ENCODE results near the gene INTS1. TPM values are rescaled to one million over a fixed set of nuclear protein-coding genes. Genes with fewer than 3 reads are reported as not detected.

The INTS1 gene
- total and polyA plus RNA-seq, 11 donors, result 35.5 to 67.4 (median 45.3) TPM

DNA sequence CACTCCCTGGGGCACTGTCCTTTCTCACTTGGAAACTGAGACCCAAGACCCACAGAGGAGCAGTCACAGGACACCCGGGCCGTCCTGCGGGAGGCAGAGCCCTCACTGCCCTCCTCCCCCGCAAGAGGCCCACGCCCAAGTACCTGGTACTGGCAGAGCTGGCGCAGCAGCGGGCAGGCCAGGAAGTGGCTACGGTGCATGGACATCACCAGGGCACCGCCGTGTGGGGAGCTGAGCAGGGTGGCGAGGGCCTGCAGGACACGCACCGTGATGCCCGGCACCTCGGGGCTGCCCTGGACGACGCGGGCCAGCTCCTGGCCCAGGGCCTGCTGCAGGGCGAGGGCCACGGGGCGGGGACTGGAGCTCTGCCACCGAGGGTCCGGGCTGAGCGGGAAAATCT, 24.9 kb downstream of the INTS1 start:
- Histone ChIP-seq H3K27ac (no peak overlapping the region), H3K9me3 (no peaks in the 10 kb centered on the region), H3K36me3 (peaks cover 0 to 99% (median 79%) of the 10 kb centered on the region in 9 donors), H3K4me3 (no peak overlapping the region), H3K27me3 (no peaks in the 10 kb centered on the region), H3K4me1 (peaks cover 0 to 4% (median 0%) of the 10 kb centered on the region in 12 donors)
- WGBS, 4 donors, result 82 to 91% (median 88%) methylated on average over 17 to 24 of the region's 24 CpGs
- TF ChIP-seq CTCF (IDR thresholded peaks at IDR 0.05) (no peak), POLR2A (IDR thresholded peaks at IDR 0.05) (no peak)
- no peak for DNase-seq
- no peak for ATAC-seq
- intact Hi-C loops (cut with DNase I), result loop anchor here in 3 of 10 donors (5.0 to 10.0 kb wide), 2 partner anchors 47 to 254 kb away; no protein-coding TSS in a partner anchor

GRCh38 chr7:1478480-1478879, 25.7 kb downstream of the INTS1 start:
- H3K27me3 ChIP-seq, result no peaks in the 10 kb centered on the region
- no peak overlapping the region for H3K4me3 ChIP-seq
- ATAC-seq (no peak), DNase-seq (no peak)
- 88 to 96% (median 90%) methylated on average over 12 to 19 of the region's 19 CpGs for WGBS, 4 donors
- H3K4me1 ChIP-seq, result peaks cover 0 to 11% (median 2%) of the 10 kb centered on the region in 12 donors
- intact Hi-C loops (cut with DNase I), result loop anchor here in 3 of 10 donors (5.0 to 10.0 kb wide), 2 partner anchors 46 to 254 kb away; no protein-coding TSS in a partner anchor
- no peak for TF ChIP-seq CTCF (IDR thresholded peaks at IDR 0.05)
- no peak for TF ChIP-seq POLR2A (IDR thresholded peaks at IDR 0.05)
- H3K36me3 ChIP-seq, result peaks cover 0 to 97% (median 75%) of the 10 kb centered on the region in 9 donors
- no peak overlapping the region for H3K27ac ChIP-seq
- H3K9me3 ChIP-seq, result no peaks in the 10 kb centered on the region

DNA sequence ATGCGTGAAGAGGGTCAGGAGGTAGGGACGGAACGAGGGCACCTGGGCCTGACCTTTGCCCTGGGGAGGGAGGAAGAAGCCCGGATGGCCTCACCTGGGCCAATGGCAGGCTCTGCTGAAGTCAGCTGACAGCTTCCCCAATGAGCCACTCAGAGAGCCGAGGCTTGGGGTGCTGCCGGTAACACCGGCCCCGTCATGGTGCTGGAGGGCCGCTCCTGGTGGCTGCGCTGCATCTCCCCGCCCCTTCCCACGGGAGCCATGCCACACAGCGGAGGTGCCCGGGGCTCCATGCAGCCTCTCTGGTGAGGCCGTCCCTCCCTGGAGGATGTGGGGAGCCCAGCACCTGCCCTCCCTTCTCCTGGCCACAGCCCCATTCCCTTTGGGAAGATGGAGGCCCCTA, 27.3 kb downstream of the INTS1 start:
- peaks cover 0 to 97% (median 78%) of the 10 kb centered on the region in 9 donors for H3K36me3 ChIP-seq
- no peak for TF ChIP-seq CTCF (IDR thresholded peaks at IDR 0.05)
- TF ChIP-seq POLR2A (IDR thresholded peaks at IDR 0.05), result no peak
- peaks cover 0 to 11% (median 2%) of the 10 kb centered on the region in 12 donors for H3K4me1 ChIP-seq
- H3K27me3 ChIP-seq, result no peaks in the 10 kb centered on the region
- intact Hi-C loops (cut with DNase I), result loop anchor here in 3 of 10 donors (5.0 to 10.0 kb wide), 2 partner anchors 45 to 252 kb away; no protein-coding TSS in a partner anchor
- H3K9me3 ChIP-seq, result no peaks in the 10 kb centered on the region
- WGBS, 4 donors, result 91 to 98% (median 94%) methylated on average over 6 to 15 of the region's 15 CpGs
- H3K4me3 ChIP-seq, result no peak overlapping the region
- DNase-seq (no peak), ATAC-seq (no peak)
- no peak overlapping the region for H3K27ac ChIP-seq

- peaks cover 0 to 11% (median 2%) of the 10 kb centered on the region in 12 donors for H3K4me1 ChIP-seq
- no peak overlapping the region for H3K27ac ChIP-seq
- H3K9me3 ChIP-seq, result no peaks in the 10 kb centered on the region
- peaks cover 0 to 97% (median 81%) of the 10 kb centered on the region in 9 donors for H3K36me3 ChIP-seq
- H3K27me3 ChIP-seq, result no peaks in the 10 kb centered on the region
- intact Hi-C loops (cut with DNase I), result loop anchor here in 4 of 10 donors (2.0 to 10.0 kb wide), 3 partner anchors 44 to 281 kb away; no protein-coding TSS in a partner anchor
- ATAC-seq (no peak), DNase-seq (no peak)
- WGBS, 4 donors, result 94 to 96% (median 96%) methylated on average over 14 to 22 of the region's 22 CpGs
- TF ChIP-seq CTCF (IDR thresholded peaks at IDR 0.05) (no peak), POLR2A (IDR thresholded peaks at IDR 0.05) (no peak)
- H3K4me3 ChIP-seq, result no peak overlapping the region
Measured at GRCh38 chr7:1475991-1476390, 28.2 kb downstream of the INTS1 start.

Data from heart left ventricle (tissue), 16 donors.